Measurements from ENCODE around the gene NDUFAF5.

DNA sequence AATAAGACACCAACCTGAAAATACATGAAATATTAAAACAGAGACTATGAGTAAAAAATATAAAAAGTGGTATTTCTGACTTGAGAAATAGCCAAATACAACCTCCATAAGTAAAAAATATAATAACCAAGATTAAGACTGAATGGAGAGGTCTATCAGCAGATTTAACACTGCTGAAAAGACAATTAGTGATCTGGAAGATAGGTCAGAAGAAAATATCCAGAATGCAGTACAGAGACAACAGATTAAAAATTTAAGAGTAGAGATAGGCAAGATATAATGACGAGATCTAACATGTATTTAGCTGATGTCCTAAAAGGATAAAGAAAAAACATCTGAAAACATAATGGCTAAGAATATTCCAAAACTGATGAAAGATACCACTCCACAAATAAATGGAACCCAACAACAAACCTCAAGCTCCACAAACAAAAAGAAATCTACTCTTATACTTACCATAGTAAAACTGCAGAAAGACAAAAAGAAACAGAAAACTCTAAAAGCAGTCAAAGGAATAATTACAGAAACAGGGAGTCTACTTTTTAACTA lies 18.9 kb upstream of the NDUFAF5 start:
- TF ChIP-seq, protein P1, sequence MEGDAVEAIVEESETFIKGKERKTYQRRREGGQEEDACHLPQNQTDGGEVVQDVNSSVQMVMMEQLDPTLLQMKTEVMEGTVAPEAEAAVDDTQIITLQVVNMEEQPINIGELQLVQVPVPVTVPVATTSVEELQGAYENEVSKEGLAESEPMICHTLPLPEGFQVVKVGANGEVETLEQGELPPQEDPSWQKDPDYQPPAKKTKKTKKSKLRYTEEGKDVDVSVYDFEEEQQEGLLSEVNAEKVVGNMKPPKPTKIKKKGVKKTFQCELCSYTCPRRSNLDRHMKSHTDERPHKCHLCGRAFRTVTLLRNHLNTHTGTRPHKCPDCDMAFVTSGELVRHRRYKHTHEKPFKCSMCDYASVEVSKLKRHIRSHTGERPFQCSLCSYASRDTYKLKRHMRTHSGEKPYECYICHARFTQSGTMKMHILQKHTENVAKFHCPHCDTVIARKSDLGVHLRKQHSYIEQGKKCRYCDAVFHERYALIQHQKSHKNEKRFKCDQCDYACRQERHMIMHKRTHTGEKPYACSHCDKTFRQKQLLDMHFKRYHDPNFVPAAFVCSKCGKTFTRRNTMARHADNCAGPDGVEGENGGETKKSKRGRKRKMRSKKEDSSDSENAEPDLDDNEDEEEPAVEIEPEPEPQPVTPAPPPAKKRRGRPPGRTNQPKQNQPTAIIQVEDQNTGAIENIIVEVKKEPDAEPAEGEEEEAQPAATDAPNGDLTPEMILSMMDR (IDR thresholded peaks at IDR 0.05; ENCODE audit: insufficient read depth, low read length, poor library complexity, severe bottlenecking): no peak
- TF ChIP-seq EZH2phosphoT487 (conservative IDR thresholded peaks at IDR 0.05; ENCODE audit: low read length): no peak

Measured in SU-DHL-6 (cell line).